ACHN (cell line): ENCODE data around the gene LPGAT1.
"Not testable (repeated sequence)": the region's sequence is repeated elsewhere in the genome, so short reads cannot be mapped to it uniquely, and the experiment has no call there.

Experiments
- DNase-seq: peaks from one replicate; pipeline ENCODE4 v3.0.0-alpha.2; 2015
- in situ Hi-C: cut with HindIII; loops from 2 replicates; pipeline ENCODE4 v1.10.0; 2017; ENCODE audit warnings: low sequenced_read_pairs, low pct_ligation_motif_present, low pct_unique_long_range_greater_than_20kb

LPGAT1 gene, protein sequence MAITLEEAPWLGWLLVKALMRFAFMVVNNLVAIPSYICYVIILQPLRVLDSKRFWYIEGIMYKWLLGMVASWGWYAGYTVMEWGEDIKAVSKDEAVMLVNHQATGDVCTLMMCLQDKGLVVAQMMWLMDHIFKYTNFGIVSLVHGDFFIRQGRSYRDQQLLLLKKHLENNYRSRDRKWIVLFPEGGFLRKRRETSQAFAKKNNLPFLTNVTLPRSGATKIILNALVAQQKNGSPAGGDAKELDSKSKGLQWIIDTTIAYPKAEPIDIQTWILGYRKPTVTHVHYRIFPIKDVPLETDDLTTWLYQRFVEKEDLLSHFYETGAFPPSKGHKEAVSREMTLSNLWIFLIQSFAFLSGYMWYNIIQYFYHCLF

DNA sequence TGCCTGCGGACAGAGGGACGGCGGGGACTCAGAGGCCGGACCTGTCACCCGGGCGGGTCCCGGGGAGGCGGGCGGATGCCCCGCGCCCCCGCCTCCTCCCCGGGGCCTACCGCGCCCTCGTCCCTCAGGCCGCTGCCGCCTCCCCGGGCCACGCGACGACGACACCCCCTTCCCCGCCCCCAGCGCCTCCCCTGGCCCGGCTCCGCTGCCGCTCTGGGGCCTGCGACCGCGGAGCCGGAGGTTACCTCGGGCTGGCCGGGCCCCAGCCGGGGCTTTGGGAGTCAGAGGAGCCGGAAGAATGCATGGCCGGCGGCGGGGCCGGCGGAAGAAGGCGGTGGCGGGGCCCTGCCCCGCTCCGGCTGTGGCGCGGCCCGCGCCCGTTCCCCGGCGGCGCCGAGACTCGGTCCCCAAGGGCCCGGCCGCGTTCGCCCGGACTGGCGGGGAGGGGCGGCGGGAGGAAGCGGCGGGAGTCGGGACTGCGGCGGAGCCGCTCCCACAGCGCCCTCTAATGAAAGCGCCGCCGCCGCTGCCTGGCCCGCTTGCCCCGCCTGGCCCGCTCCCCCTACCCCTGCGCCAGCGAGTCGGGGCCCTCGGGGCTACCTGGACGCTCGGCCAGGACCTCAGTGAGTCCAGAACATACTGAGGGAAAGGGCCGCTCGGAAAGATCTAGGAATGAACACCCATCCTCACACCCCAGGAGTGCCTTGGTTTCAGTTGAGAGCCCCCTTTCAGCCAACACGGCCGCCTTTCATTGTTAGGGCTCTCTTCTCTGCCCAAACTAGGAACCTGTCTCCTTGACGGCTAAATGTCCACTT is at the start of gene LPGAT1:
TSS of gene LPGAT1 (minus strand) at position 436 of the 815 bp plus-strand sequence. CDS start 1,467 bp downstream, outside the sequence.
- peak; percentile 82 for DNase-seq
- in situ Hi-C loops, result no loop called here

DNA sequence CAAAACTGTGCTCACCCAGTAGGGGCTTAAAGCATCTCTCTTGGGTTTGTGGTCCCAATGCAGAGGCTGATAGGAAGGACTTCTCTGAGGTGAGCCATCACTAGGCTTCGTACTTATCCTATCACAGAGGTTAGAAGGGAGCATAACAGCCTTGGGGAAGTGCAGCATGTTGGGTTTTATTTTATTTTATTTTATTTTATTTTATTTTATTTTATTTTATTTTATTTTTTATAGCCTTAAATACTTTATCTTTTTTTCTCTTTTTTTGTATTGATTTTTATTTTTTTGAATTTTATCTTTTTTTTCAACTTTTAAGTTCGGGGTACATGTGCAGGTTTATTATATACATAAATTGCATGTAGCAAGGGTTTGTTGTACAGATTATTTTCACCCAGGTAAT is 48.9 kb upstream of the LPGAT1 start:
- no peak for DNase-seq
- in situ Hi-C loops, result no loop called here

DNA sequence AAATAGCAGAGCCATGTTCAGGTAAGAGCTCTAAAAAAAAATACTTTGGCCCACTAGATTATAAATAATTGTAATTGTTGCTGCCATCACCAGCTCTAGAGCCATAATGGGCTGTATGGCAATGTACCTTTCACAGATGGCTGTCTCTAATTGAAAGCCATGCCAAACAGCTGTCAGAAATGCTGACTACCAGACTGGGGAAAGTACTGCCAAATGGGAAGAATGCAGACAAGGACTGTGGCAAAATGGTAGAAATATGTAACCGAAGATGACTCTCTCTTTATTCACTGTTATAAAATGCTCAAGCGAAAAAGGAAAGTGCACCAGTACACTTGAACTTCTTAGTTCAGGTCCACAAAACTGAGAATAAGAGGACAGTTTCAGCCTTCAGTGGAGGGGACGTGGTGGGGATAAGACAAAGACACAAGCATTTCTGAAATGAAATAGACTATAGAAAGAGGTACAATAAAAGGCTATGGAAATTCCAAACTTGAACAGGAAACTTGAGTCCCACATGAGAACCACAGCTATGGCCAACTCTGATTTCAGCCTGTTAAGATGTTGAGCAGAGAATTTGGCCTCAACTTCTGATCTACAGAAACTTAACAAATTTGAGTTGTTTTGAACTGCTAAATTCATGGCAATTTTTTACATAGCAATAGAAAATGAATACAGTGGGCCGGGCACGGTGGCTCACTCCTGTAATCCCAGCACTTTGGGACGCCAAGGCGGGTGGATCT is 46.5 kb upstream of the LPGAT1 start:
- no peak for DNase-seq
- in situ Hi-C loops, result no loop called here

DNA sequence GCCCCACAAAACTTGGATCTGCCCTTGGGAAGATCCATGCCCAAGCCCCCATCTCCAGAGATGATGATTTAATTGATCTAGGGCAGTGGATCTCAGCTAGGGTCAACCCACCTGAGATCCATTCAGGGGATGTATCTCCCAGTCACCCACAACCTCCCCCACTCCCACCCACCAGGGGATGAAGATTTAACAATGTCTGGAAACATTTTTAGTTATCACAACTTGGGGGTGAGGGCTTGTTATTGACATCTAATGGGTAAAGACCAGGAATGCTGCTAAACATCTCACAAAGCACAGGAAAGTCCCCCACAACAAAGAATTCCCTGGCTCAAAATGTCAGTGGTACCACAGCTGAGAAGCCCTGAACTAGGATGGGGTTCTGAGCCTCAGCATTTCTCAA is 45.0 kb upstream of the LPGAT1 start:
- in situ Hi-C loops, result no loop called here
- DNase-seq, result no peak

DNA sequence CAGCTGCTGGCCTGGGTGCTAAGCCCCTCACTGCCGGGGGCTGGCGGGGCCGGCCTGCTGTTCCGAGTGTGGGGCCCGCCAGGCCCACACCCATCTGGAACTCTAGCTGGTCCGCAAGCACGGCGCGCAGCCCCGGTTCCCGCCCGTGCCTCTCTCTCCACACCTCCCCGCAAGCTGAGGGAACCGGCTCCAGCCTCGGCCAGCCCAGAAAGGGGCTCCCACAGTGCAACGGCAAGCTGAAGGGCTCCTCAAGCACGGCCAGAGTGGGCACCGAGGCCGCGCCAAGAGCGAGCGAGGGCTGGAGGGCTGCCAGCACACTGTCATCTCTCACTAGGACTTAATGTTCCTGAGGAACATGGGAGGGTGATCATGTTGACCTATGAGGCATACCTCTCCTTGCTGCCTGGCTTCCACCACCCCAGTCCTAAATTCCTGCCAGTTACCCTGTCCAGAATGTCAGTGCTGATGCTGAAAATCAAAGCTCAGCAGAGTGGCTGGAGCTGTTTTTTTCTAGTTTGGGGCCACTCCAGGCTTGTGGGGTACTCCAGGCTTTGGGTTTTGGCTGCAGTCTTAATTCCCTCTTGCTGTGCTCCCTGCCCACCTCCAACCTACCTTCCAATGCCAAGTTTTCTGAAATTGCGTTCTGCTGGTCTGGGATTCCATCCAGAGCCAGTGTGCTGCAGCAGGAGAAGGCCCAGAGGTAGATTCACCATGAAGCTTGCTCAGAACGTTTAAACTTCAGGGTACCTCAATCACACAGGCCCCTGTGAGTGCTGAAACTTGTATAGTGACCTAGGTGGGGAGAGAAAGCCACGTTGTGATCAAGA is 44.2 kb upstream of the LPGAT1 start:
- in situ Hi-C loops, result no loop called here
- DNase-seq, result no peak

DNA sequence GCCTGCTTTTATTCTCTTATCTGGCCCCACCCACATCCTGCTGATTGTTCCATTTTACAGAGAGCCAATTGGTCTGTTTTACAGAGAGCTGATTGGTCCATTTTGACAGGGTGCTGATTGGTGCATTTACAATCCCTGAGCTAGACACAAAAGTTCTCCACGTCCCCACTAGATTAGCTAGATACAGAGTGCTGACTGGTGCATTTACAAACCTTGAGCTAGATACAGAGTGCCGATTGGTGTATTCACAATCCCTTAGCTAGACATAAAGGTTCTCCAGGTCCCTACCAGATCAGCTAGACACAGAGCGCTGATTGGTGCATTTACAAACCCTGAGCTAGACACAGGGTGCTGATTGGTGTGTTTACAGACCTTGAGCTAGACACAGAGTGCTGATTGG is 43.2 kb upstream of the LPGAT1 start:
- DNase-seq, in situ Hi-C loops: not testable (repeated sequence)

DNA sequence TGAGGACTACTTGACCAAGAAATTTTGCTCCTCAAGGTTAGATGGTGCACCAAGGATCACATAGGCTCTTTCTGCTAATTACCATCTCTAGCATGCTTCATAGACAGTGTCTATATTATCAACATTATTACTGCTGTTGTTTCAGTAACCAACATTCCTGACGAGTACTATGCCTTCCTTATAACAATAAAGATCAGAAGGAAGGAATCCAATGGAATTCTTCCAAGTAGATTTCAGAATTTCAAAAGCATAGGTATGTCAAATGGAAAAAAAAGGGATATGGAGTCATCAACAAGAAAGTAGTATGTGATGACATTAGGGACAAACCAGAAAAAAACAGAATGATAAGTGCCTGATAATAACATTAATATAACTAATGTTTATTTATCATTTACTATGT is 39.6 kb upstream of the LPGAT1 start:
- DNase-seq, result no peak
- in situ Hi-C loops, result no loop called here

DNA sequence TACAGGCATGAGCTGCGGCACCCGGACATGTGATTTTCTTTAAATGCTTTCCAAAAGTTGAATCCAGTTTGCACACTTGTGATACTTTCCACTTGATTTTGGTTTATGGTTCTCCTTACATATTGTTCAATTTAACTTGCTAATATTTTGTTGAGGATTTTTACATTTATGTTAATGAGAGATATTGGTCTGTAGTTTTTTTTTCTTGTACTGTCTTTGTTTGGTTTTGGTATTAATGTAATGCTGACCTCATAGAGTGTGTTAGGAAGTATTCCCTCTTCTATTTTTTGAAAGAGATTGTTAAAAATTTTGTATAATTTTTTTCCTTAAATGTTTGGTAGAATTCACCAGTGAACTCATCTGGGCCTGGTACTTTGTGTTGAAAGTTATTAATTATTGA is 34.6 kb upstream of the LPGAT1 start:
- in situ Hi-C loops, result no loop called here
- DNase-seq, result no peak

DNA sequence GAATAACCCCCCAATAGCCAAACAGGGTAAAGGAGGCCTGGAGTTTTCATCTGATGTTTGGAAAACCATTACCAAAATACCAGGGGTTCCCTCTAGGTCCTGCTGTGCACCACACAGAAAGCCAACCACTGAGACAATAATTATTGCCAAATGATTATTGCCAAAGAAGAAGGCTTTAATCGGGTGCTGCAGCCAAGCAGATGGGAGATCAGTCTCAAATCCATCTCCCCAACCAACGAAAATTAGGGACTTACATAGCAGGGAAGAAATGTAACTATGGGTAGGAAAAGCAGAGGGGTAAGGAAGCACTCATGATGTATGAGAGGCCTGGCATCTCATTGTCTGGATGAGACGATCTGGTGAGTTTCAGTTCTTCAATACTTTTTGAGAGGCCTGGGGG is 28.8 kb upstream of the LPGAT1 start:
- in situ Hi-C loops, result no loop called here
- DNase-seq, result no peak

DNA sequence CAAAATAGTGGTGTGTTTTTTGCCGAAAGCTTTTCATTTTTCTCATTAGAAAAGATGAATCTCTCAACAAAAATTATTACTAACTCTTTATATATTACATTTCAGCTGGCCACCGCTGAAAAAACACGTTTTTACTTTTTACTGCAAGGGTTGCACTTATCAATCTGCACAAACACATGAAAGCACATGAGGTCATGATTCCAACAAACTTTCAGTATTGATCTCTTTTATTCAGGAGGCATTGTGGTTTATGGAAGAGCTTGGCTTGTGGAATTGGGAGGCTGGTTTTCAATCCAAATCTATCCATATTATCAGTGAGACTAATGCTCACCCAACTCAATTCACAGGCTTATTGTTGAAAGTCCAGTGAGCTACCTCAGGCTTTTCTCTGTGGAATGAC is 20.6 kb upstream of the LPGAT1 start:
- in situ Hi-C loops, result no loop called here
- no peak for DNase-seq

DNA sequence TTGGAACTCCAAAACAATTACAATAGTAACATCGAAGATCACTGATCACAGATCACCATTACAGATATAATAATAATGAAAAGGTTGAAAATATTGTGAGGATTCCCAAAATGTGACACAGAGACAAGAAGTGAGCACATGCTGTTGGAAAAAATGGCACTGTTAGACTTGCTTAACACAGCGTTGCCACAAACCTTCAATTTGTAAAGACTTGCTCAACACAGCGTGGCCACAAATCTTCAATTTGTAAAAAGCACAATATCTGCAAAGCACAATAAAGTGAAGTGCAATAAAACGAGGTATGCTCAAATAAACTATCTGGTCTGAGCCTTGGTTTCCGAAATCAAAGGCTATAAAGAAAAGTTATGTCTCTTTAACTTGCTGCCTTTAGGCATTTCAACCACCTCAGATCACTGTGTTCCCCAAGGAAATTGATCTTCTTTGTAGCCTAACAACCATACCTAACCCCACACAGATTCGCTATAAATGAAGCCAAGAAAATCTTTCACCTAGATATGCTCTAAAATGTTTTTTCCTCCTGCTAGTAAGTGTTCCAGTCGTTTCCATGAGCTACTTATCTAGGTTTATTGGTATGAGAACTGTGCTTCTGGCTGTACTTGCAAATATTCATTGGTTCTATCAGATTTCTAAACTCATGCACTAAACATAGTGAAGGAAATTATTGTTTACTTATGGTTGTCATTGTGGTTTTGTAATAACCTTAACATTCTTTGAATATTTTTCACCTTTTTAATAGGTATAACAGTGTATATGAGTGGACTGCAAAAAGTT is 13.1 kb upstream of the LPGAT1 start:
- in situ Hi-C loops, result no loop called here
- no peak for DNase-seq

DNA sequence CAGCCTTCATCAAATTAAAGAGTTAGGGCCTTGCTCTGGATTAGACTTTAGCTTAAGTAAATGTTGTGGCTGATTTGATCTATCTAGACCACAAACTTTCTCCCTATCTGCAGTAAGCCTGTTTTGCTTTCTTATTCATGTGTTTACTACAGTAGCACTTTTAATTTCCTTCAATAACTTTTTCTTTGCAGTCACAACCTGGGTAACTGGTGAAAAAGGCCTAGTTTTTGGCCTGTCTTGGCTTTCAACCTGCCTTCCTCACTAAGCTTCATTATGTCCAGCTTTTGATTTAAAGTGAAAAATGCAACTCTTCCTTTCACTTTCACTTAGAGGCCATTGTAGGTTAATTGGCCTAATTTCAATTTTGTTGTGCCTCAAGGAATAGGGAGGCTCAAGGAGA is 12.5 kb upstream of the LPGAT1 start:
- peak; percentile 24 for DNase-seq
- in situ Hi-C loops, result no loop called here

DNA sequence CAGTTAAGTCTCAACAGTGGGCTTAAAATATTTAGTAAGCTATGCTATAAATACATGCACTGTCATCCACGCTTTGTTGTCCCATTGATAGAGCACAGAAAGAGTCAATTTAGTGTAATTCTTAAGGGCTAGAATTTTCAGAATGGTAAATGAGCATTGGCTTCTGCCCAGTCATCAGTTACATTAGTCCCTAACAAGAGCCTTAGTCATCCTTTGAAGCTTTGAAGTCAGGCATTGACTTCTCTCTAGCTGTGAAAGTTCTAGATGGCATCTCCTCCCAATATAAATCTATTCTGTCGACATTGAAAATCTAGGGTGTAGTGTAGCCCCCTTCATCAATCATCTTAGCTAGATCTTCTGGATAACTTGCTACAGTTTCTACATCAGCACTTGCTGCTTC is 12.0 kb upstream of the LPGAT1 start:
- in situ Hi-C loops, result no loop called here
- no peak for DNase-seq

DNA sequence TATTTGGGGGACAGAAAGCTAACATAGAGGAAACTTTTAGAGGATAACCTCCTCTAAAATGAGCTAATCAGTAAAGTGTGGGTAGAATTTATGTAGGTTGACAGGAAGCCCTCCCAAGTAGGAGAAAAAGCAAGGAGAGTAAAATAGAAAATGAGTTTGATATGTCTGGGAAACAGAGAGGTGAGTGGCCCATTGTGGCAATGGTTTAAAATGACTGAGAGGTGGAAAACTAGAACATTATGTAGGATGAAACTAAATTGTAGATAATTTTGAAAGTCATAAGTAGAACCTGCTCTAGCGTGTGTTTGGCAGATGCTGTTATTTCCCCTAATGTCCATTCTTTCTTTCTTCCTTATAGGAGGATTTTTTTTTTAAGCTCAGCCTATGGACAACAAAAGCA is 8.5 kb upstream of the LPGAT1 start:
- DNase-seq, result no peak
- in situ Hi-C loops, result no loop called here

DNA sequence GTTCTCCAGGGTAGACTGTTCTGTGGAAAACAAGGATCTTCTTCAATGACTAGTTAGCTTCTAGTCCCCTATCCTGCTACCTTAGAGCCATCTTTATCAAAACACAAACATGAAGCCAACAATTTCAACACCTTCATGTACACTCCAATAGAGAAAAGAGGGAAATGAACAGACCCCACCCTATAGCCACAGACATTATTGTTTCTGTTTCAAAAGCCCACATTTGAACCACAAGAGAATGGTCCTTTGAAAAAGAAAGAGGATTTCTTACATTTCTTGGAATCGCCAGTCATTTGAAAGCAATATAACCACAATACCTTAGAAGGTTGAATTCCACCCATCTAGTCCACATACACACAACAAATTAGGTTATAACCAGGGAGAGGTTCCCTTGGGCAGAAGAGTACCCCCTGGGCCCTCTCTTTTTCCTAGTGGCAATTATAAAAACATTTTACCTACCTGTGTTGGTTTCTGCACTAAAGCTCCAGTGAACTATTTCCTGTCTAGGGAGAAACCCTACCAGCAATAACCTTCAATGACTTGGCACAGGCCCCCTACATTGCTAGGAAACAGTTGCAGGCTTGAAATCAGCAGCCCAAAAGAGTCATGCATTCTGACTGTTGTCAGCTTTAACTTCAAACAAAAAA is 2.7 kb upstream of the LPGAT1 start:
- DNase-seq, result no peak
- in situ Hi-C loops, result no loop called here

DNA sequence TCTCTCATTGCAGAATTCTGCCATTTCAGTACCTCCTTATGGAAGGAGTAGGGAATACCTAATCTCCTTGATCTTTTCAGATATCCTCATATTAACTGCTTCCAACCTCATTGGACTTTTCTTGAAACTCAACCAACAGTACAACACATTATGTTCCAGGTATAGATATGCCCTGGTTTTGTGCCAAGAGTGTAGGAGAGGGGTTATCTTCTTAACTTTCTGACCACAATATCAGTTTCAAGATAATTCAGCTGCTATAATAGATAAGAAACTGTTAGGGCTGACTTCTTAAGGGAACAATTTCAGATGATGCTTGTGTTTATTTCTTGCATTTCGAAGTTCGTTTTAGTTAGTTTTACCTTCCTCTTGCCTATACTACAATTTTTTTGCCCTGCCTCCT is 2.1 kb upstream of the LPGAT1 start:
- in situ Hi-C loops, result no loop called here
- DNase-seq, result no peak

DNA sequence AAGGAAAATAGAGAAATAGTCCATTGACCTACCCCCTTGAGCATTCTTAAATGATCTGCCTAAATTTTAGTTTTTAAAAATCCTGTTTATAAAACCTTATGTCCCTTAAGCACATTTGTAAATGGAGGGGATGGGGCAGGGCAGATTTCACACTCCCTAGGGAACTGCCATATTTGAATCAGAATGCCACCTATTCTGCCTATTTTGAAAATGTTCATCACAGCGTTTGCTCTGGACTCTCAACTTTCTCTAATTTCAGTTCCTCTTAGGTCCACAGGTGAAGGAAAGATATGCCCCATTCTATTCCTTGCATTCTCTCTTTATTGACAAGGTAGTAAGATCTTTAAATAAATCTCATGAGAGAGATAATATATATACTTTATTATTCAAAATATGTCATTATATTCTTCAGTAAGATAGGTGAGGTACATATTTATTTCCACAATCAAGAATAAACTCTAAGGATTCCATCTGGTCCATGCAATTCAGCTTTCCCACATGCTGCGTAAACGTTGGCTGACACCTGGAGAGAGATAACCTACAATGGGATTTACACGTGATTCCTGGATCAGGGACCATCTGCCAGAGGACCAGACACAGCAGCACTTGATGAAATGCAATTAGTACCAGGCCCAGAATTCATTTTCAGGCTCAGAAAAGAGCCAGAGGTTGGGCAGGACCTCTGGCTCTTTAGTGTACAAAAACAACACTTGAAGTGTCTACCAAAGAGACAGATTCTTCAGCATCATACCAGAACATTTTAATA is 1.2 kb upstream of the LPGAT1 start:
- DNase-seq, result no peak
- in situ Hi-C loops, result no loop called here
